Hepatocyte (in vitro differentiated cells): ENCODE measurements around the gene ZNF438. TPM values are rescaled to one million over a fixed set of nuclear protein-coding genes. Genes with fewer than 3 reads are reported as not detected.

Source experiments
- DNase-seq: peaks from one replicate; pipeline ENCODE4 v3.0.0-alpha.2; 2016; ENCODE audit warnings: low spot score
- H2AFZ ChIP-seq: fragments of 200-600 bp; sonication (generic); 2 replicates; pipeline ENCODE4 v1.6.0; 2016; ENCODE audit warnings: antibody characterized with exemption, mild to moderate bottlenecking
- H3K27ac ChIP-seq: fragments of 200-600 bp; sonication (generic); 2 replicates; pipeline ENCODE4 v1.5.1; 2016; ENCODE audit warnings: mild to moderate bottlenecking
- H3K27me3 ChIP-seq: fragments of 200-600 bp; sonication (generic); 2 replicates; pipeline ENCODE4 v1.6.1; 2016
- H3K36me3 ChIP-seq: fragments of 200-600 bp; sonication (generic); replicated peaks from 2 replicates; pipeline ENCODE4 v1.5.1; 2016; ENCODE audit warnings: low read depth; ENCODE audit not compliant: insufficient read depth
- H3K4me1 ChIP-seq: fragments of 200-600 bp; sonication (generic); 2 replicates; pipeline ENCODE4 v1.5.1; 2016; ENCODE audit warnings: mild to moderate bottlenecking, moderate library complexity; ENCODE audit not compliant: insufficient read depth
- H3K4me2 ChIP-seq: fragments of 200-600 bp; sonication (generic); 2 replicates; pipeline ENCODE4 v1.6.0; 2016
- H3K4me3 ChIP-seq: fragments of 200-600 bp; sonication (generic); 2 replicates; pipeline ENCODE4 v1.5.1; 2016; ENCODE audit warnings: mild to moderate bottlenecking
- H3K79me2 ChIP-seq: fragments of 200-600 bp; sonication (generic); 2 replicates; pipeline ENCODE4 v1.6.0; 2017; ENCODE audit warnings: mild to moderate bottlenecking
- H3K9me2 ChIP-seq: fragments of 200-600 bp; sonication (generic); replicated peaks from 2 replicates; pipeline ENCODE4 v1.6.0; 2017; ENCODE audit warnings: mild to moderate bottlenecking; ENCODE audit not compliant: insufficient read depth
- H3K9me3 ChIP-seq: fragments of 200-600 bp; sonication (generic); 2 replicates; pipeline ENCODE4 v1.5.1; 2016; ENCODE audit warnings: low read depth, mild to moderate bottlenecking
- H4K20me1 ChIP-seq: fragments of 200-600 bp; sonication (generic); 2 replicates; pipeline ENCODE4 v1.6.0; 2016; ENCODE audit warnings: mild to moderate bottlenecking; ENCODE audit not compliant: insufficient read depth, poor library complexity, severe bottlenecking
- CTCF ChIP-seq: fragments of 200-600 bp; sonication (generic); IDR thresholded peaks from 2 replicates; pipeline ENCODE4 v1.5.1; 2016; ENCODE audit warnings: antibody characterized with exemption, mild to moderate bottlenecking; ENCODE audit not compliant: poor library complexity
- EZH2 ChIP-seq: fragments of 200-600 bp; sonication (generic); IDR thresholded peaks from 2 replicates; pipeline ENCODE4 v1.6.1; 2016; ENCODE audit warnings: antibody characterized with exemption, mild to moderate bottlenecking, borderline replicate concordance
- EZH2phosphoT487 ChIP-seq: fragments of 200-600 bp; sonication (generic); IDR thresholded peaks from one replicate; pipeline ENCODE4 v1.6.1; 2018; ENCODE audit warnings: antibody characterized with exemption, mild to moderate bottlenecking, low read depth, moderate library complexity; ENCODE audit not compliant: unreplicated experiment, severe bottlenecking
- WGBS: methylation state at CpG from one replicate; pipeline ENCODE4 v1.1.6; 2016; ENCODE audit warnings: low lambda C conversion rate; ENCODE audit errors: missing lambda C conversion rate; 5-methylcytosine and 5-hydroxymethylcytosine counted together
- polyA plus RNA-seq: library from polyadenylated mRNA; unstranded; fragments of >200 nt; fragmentation: Nextera tagmentation; extraction: Ambion mirVana; gene quantifications from 2 replicates; pipeline ENCODE4 v1.2.1, GENCODE V29; 2016
- total RNA-seq: library from RNA; depleted of rRNA; stranded (reverse); fragments of >200 nt; gene quantifications from 2 replicates; pipeline ENCODE4 v1.2.3, GENCODE V29; 2014

ZNF438 gene
- total and polyA plus RNA-seq, 2 experiments from 2014 or later: 2.3 to 5.0 TPM

- Histone ChIP-seq H3K4me3 (no peak overlapping the region), H3K79me2 (no peaks in the 10 kb centered on the region), H4K20me1 (no peaks in the 10 kb centered on the region), H2AFZ (no peak overlapping the region), H3K9me3 (no peaks in the 10 kb centered on the region), H3K9me2 (no peaks in the 10 kb centered on the region), H3K27ac (peak overlapping the region; percentile 78), H3K27me3 (no peaks in the 10 kb centered on the region), H3K4me2 (peak overlapping the region; percentile 42), H3K4me1 (peaks cover 33% of the 10 kb centered on the region), H3K36me3 (no peaks in the 10 kb centered on the region)
- TF ChIP-seq EZH2: no peak
- no peak for TF ChIP-seq CTCF
- no peak for TF ChIP-seq EZH2phosphoT487
- DNase-seq: no peak
- WGBS: 48% methylated on average over 15 of the region's 15 CpGs
Measured at GRCh38 chr10:30819341-30820181, 212.1 kb downstream of the ZNF438 start.

DNA sequence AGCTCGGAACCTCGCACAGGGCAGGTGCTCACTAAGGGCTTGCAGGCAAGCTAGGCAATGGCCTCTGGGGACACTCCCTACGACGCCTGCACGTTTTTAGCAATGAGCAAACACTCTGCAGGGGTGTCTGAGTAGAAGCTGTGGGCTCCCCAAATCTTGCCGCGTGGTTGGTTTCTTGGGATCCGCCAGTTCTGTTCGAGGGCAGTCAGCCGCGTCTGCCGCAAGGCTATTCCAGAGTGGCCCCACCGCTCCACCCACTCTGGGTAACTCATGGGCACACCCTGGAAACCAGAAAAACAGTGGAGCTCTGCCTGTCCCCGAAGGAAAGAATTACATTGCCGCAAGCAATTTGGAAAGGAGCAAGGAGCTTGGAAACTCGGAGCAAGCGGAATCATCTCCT lies 212.8 kb downstream of the ZNF438 start:
- 94% methylated on average over 17 of the region's 17 CpGs for WGBS
- no peak for DNase-seq
- no peak overlapping the region for H2AFZ ChIP-seq

DNA sequence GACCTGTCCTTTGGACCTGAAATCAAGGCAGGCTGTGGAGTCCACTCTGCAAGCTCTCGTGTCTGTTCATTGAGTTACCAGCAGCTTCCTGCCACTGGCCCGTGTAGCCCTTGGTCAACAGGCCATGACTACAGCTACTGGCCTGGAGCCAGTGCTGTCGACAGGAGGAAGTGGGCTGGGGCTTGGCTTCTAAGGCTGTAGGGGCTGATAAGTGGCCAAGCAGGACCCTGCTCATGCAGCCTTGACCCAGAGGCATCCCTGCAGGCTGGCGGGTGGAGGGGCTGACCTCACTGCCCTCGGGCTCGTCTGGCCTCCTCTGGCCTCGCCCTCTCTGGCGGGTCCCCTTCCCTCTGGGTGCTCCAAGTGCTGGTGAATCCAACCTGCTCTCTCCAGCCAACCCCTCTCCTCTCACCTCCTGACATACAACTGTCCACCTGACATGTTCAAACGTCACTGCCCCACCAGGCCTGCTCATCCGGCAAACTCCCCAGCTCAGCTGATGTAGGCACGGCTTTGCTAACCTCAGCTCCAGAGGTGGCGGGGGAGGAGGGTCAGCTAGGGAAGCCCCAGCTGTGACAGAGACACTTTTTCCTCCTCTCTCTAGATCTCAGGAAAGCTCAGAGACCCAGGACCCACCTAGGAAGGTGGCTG lies 213.5 kb downstream of the ZNF438 start:
- H3K4me3 ChIP-seq: no peak overlapping the region
- no peak overlapping the region for H2AFZ ChIP-seq
- H3K4me2 ChIP-seq: no peak overlapping the region
- no peaks in the 10 kb centered on the region for H3K36me3 ChIP-seq
- H3K4me1 ChIP-seq: peaks cover 44% of the 10 kb centered on the region
- TF ChIP-seq EZH2 (no peak), EZH2phosphoT487 (no peak), CTCF (no peak)
- H3K9me2 ChIP-seq: no peaks in the 10 kb centered on the region
- no peaks in the 10 kb centered on the region for H3K9me3 ChIP-seq
- H3K79me2 ChIP-seq: no peaks in the 10 kb centered on the region
- DNase-seq: no peak
- H3K27me3 ChIP-seq: no peaks in the 10 kb centered on the region
- H4K20me1 ChIP-seq: no peaks in the 10 kb centered on the region
- no peak overlapping the region for H3K27ac ChIP-seq
- WGBS: 84% methylated on average over 10 of the region's 12 CpGs

More for the DNA sequence above, 212.8 kb downstream of the ZNF438 start:
- TF ChIP-seq EZH2: no peak
- TF ChIP-seq EZH2phosphoT487: no peak
- no peak for TF ChIP-seq CTCF
- Histone ChIP-seq H3K27ac (peak overlapping the region; percentile 78), H3K27me3 (no peaks in the 10 kb centered on the region), H3K9me2 (no peaks in the 10 kb centered on the region), H3K4me3 (no peak overlapping the region), H3K36me3 (no peaks in the 10 kb centered on the region), H3K79me2 (no peaks in the 10 kb centered on the region), H4K20me1 (no peaks in the 10 kb centered on the region), H3K9me3 (no peaks in the 10 kb centered on the region), H3K4me1 (peaks cover 39% of the 10 kb centered on the region), H3K4me2 (no peak overlapping the region)
